HepG2 (cell line): ENCODE data around the gene DHRS9. TPM values are rescaled to one million over a fixed set of nuclear protein-coding genes. Genes with fewer than 3 reads are reported as not detected.

Experiments used
- ATAC-seq: fragments of 200-7000 bp; cut with Tn5 transposase; 3 replicates; pipeline ENCODE4 v1.9.1; 2020; ENCODE audit warnings: mild to moderate bottlenecking, moderate library complexity
- BruUV-seq: library from RNA; stranded (reverse); fragments of 400-500 nt; replicated peaks from 2 replicates; lab custom pipeline; 2021; lab: Mats Ljungman, UMichigan
- CTCF ChIA-PET: fragments of 300-600 bp; formaldehyde crosslinking; extraction: SDS; loops from one replicate; lab custom pipeline; 2021; ENCODE audit warnings: low total read pairs, inconsistent platforms, low intra/inter-chr PET ratio; lab: Yijun Ruan, JAX
- POLR2A ChIA-PET: fragments of 350-600 bp; sonication (Branson Sonifier 250); formaldehyde crosslinking; loops from one replicate; lab custom pipeline; 2020; ENCODE audit warnings: antibody characterized with exemption, inconsistent platforms; lab: Yijun Ruan, JAX
- DNase-seq: peaks from one replicate; pipeline ENCODE4 v3.0.0-alpha.2; 2015; ENCODE audit warnings: low spot score
- FAIRE-seq: peaks from 3 replicates; lab custom pipeline; 2011; peaks lifted over from hg19 to GRCh38; lab: Jason Lieb, UNC
- H2AFZ ChIP-seq: one replicate; pipeline ENCODE4 v1.6.1; 2011; ENCODE audit warnings: low read length, inconsistent platforms
- H3K27ac ChIP-seq: fragments of 300-600 bp; 3 replicates; pipeline ENCODE4 v1.8.0; 2011; ENCODE audit warnings: mixed run types, mild to moderate bottlenecking, mixed read lengths, low read length, inconsistent platforms; ENCODE audit not compliant: insufficient read depth; ENCODE audit errors: extremely low read length
- H3K27me3 ChIP-seq, 2 experiments: fragments of 200-600 bp in 1 of 2; 2 replicates in 1 of 2; 3 replicates in 1 of 2; pipeline versions ENCODE4 v1.6.0 to v1.8.0; 2011; ENCODE audit warnings: low read length in 2 of 2, mild to moderate bottlenecking in 2 of 2, moderate library complexity in 2 of 2, inconsistent platforms in 1 of 2; ENCODE audit not compliant: insufficient read depth in 2 of 2, control insufficient read depth in 1 of 2
- H3K36me3 ChIP-seq, 2 experiments: fragments of 200-600 bp in 1 of 2; replicated peaks in 1 of 2; 2 replicates in 1 of 2; 3 replicates in 1 of 2; pipeline versions ENCODE4 v1.5.1 to v1.8.0; 2011; ENCODE audit warnings: low read length in 2 of 2, inconsistent platforms in 1 of 2; ENCODE audit not compliant: insufficient read depth in 2 of 2, control insufficient read depth in 1 of 2
- H3K4me1 ChIP-seq: 2 replicates; pipeline ENCODE4 v1.5.1; 2012; ENCODE audit warnings: low read length, inconsistent platforms; ENCODE audit not compliant: insufficient read depth
- H3K4me2 ChIP-seq: 2 replicates; pipeline ENCODE4 v1.6.0; 2011; ENCODE audit warnings: low read depth, low read length, inconsistent platforms
- H3K4me3 ChIP-seq, 3 experiments: fragments of 200-600 bp in 1 of 3; sonication (generic), shearing (Covaris generic) in 1 of 3; replicated peaks in 1 of 3; 2 replicates each; pipeline ENCODE4 v1.5.1; 2011 to 2016; ENCODE audit warnings: low read length in 3 of 3, inconsistent platforms in 2 of 3, low read depth in 2 of 3, mild to moderate bottlenecking in 2 of 3, control low read depth in 1 of 3, mixed read lengths in 1 of 3; ENCODE audit not compliant: insufficient read depth in 1 of 3
- H3K79me2 ChIP-seq: one replicate; pipeline ENCODE4 v1.6.1; 2011; ENCODE audit warnings: low read length, inconsistent platforms; ENCODE audit not compliant: insufficient read depth
- H3K9ac ChIP-seq: 2 replicates; pipeline ENCODE4 v1.6.0; 2011; ENCODE audit warnings: mild to moderate bottlenecking, low read depth, low read length, inconsistent platforms; ENCODE audit not compliant: insufficient read depth
- H3K9me3 ChIP-seq: 2 replicates; pipeline ENCODE4 v1.5.1; 2012; ENCODE audit warnings: mild to moderate bottlenecking, low read length
- H4K20me1 ChIP-seq: 2 replicates; pipeline ENCODE4 v1.6.0; 2011; ENCODE audit warnings: inconsistent platforms, mild to moderate bottlenecking, low read length, moderate library complexity; ENCODE audit not compliant: insufficient read depth
- AKAP8 ChIP-seq: sonication (generic); formaldehyde crosslinking; IDR thresholded peaks from 2 replicates; pipeline ENCODE4 v1.5.1; 2020; ENCODE audit warnings: mild to moderate bottlenecking, missing genetic modification reagents
- BHLHE40 ChIP-seq: IDR thresholded peaks from 2 replicates; pipeline ENCODE4 v1.6.1; 2011; ENCODE audit warnings: low read length, improper control_type of control experiment
- E2F5 ChIP-seq: sonication (generic); formaldehyde crosslinking; conservative IDR thresholded peaks from 2 replicates; pipeline ENCODE4 v1.4.0; 2020; ENCODE audit warnings: missing genetic modification reagents
- HES4 ChIP-seq: sonication (generic); formaldehyde crosslinking; IDR thresholded peaks from 2 replicates; pipeline ENCODE4 v1.9.0; 2021; ENCODE audit warnings: mild to moderate bottlenecking, missing genetic modification reagents, borderline replicate concordance
- HNF1A ChIP-seq, 2 experiments: sonication (generic) in 1 of 2; formaldehyde crosslinking in 1 of 2; IDR thresholded peaks; 2 replicates each; pipeline versions ENCODE4 v1.4.0 to v1.6.1; 2016 to 2020; ENCODE audit warnings: borderline replicate concordance in 1 of 2, low read depth in 1 of 2, mild to moderate bottlenecking in 1 of 2, missing genetic modification reagents in 1 of 2
- LBX2 ChIP-seq: sonication (generic); formaldehyde crosslinking; IDR thresholded peaks from 2 replicates; pipeline ENCODE4 v1.5.0; 2020; ENCODE audit warnings: missing genetic modification reagents, mild to moderate bottlenecking, borderline replicate concordance
- MLX ChIP-seq: IDR thresholded peaks from 2 replicates; pipeline ENCODE4 v1.6.1; 2016
- MTF2 ChIP-seq: sonication (generic); formaldehyde crosslinking; IDR thresholded peaks from 2 replicates; pipeline ENCODE4 v1.5.0; 2020; ENCODE audit warnings: missing genetic modification reagents, borderline replicate concordance
- NPAS2 ChIP-seq: sonication (generic); formaldehyde crosslinking; IDR thresholded peaks from 2 replicates; pipeline ENCODE4 v1.8.0; 2022; ENCODE audit warnings: mild to moderate bottlenecking, missing genetic modification reagents, borderline replicate concordance
- TEAD3 ChIP-seq: optimal IDR thresholded peaks from 2 replicates; pipeline ENCODE3; 2016; ENCODE audit warnings: borderline replicate concordance
- U2AF1 ChIP-seq: fragments of 200-400 bp; formaldehyde crosslinking; optimal IDR thresholded peaks from 2 replicates; pipeline ENCODE3; 2017; ENCODE audit warnings: mild to moderate bottlenecking, low read depth, low read length
- ZFP36L2 ChIP-seq: sonication (generic); formaldehyde crosslinking; IDR thresholded peaks from 2 replicates; pipeline ENCODE4 v1.4.0; 2020; ENCODE audit warnings: missing genetic modification reagents
- ZNF160 ChIP-seq: sonication (generic); formaldehyde crosslinking; IDR thresholded peaks from 2 replicates; pipeline ENCODE4 v1.8.0; 2022; ENCODE audit warnings: mild to moderate bottlenecking, inconsistent platforms, missing genetic modification reagents
- ZNF343 ChIP-seq: sonication (generic); formaldehyde crosslinking; IDR thresholded peaks from 2 replicates; pipeline ENCODE4 v1.4.0; 2020; ENCODE audit warnings: mild to moderate bottlenecking, missing genetic modification reagents
- ZNF556 ChIP-seq: sonication (generic); formaldehyde crosslinking; IDR thresholded peaks from 2 replicates; pipeline ENCODE4 v1.4.0; 2020; ENCODE audit warnings: mild to moderate bottlenecking, missing genetic modification reagents, borderline replicate concordance
- ZNF580 ChIP-seq: IDR thresholded peaks from 2 replicates; pipeline ENCODE4 v1.6.1; 2016; ENCODE audit warnings: low read depth, borderline replicate concordance
- ZNF703 ChIP-seq: sonication (generic); formaldehyde crosslinking; IDR thresholded peaks from 2 replicates; pipeline ENCODE4 v1.5.1; 2020; ENCODE audit warnings: missing genetic modification reagents, mild to moderate bottlenecking, moderate library complexity, borderline replicate concordance
- ZNF724P ChIP-seq: sonication (generic); formaldehyde crosslinking; IDR thresholded peaks from 2 replicates; pipeline ENCODE4 v1.8.0; 2022; ENCODE audit warnings: missing genetic modification reagents, borderline replicate concordance
- ZNF784 ChIP-seq: sonication (generic); formaldehyde crosslinking; IDR thresholded peaks from 2 replicates; pipeline ENCODE4 v1.5.1; 2020; ENCODE audit warnings: missing genetic modification reagents, mild to moderate bottlenecking, borderline replicate concordance
- WGBS: methylation state at CpG from one replicate; pipeline ENCODE4 v1.1.6; 2017; ENCODE audit warnings: low lambda C conversion rate; 5-methylcytosine and 5-hydroxymethylcytosine counted together
- in situ Hi-C: cut with HindIII; loops from 2 replicates; pipeline ENCODE4 v1.10.0; 2017; ENCODE audit warnings: low pct_unique_long_range_greater_than_20kb; ENCODE audit not compliant: extremely low pct_ligation_motif_present
- intact Hi-C: fragments of 100-400 bp; cut with micrococcal nuclease; formaldehyde crosslinking; loops from one replicate; pipeline ENCODE4 v1.10.0; 2022; ENCODE audit not compliant: unreplicated experiment
- polyA plus RNA-seq, 8 experiments: library from polyadenylated mRNA; depleted of rRNA in 3 of 8; stranded (reverse) in 7 of 8; unstranded in 1 of 8; fragments of >200 nt; fragmentation: Illumina TruSeq in 4 of 8; extraction: Trizol in 4 of 8; gene quantifications; 2 replicates each; pipeline versions ENCODE4 v1.2.1 to v1.2.3, GENCODE V29; 2011 to 2016; ENCODE audit warnings: low read depth in 4 of 8, missing spikeins in 1 of 8, mixed read lengths in 1 of 8; ENCODE audit not compliant: insufficient read depth in 1 of 8
- total RNA-seq, 5 experiments: library from RNA; depleted of rRNA; stranded (reverse); fragments of >200 nt; fragmentation: Illumina TruSeq; extraction: Trizol; gene quantifications; 2 replicates each; pipeline ENCODE4 v1.2.3, GENCODE V29; 2016; ENCODE audit warnings: low read depth in 1 of 5

DHRS9 gene
- total and polyA plus RNA-seq, 2 of the 13 experiments (the other 11 are each of a cell fraction or from before 2014, with no cell fraction given): not detected

GRCh38 chr2:169023161-169023560 is 46.2 kb upstream of the DHRS9 start:
- Histone ChIP-seq H3K27ac (no peak overlapping the region), H3K4me3 (no peak overlapping the region), H3K4me1 (no peaks in the 10 kb centered on the region), H4K20me1 (no peaks in the 10 kb centered on the region), H3K79me2 (no peaks in the 10 kb centered on the region), H3K27me3 (no peaks in the 10 kb centered on the region), H3K9me3 (no peaks in the 10 kb centered on the region), H3K36me3 (no peaks in the 10 kb centered on the region), H3K4me2 (no peak overlapping the region), H2AFZ (no peak overlapping the region), H3K9ac (no peak overlapping the region)
- in situ Hi-C loops (no loop called here), intact Hi-C loops (no loop called here)
- ChIA-PET CTCF (no interaction called here), POLR2A (no interaction called here)
- no peak for TF ChIP-seq LBX2
- TF ChIP-seq ZNF343 (CRISPR knock-in tag): no peak
- TF ChIP-seq ZNF556 (CRISPR knock-in tag): no peak
- TF ChIP-seq ZNF580 (CRISPR knock-in tag): no peak
- no peak for TF ChIP-seq ZNF784 (CRISPR knock-in tag)
- TF ChIP-seq BHLHE40: no peak
- TF ChIP-seq AKAP8 (CRISPR knock-in tag): no peak
- no peak for TF ChIP-seq E2F5 (CRISPR knock-in tag)
- no peak for TF ChIP-seq HES4 (CRISPR knock-in tag)
- TF ChIP-seq TEAD3 (CRISPR knock-in tag): no peak
- no peak for TF ChIP-seq ZNF724P
- no peak for TF ChIP-seq MLX (CRISPR knock-in tag)
- TF ChIP-seq MTF2 (CRISPR knock-in tag): no peak
- no peak for TF ChIP-seq U2AF1
- TF ChIP-seq ZNF160 (CRISPR knock-in tag): no peak
- no peak for TF ChIP-seq ZNF703 (CRISPR knock-in tag)
- TF ChIP-seq NPAS2 (CRISPR knock-in tag): no peak
- no peak for TF ChIP-seq ZFP36L2 (CRISPR knock-in tag)
- no peak for TF ChIP-seq HNF1A (IDR thresholded peaks at IDR 0.05; ENCODE audit: low read depth)
- TF ChIP-seq HNF1A (CRISPR knock-in tag; IDR thresholded peaks at IDR 0.05; ENCODE audit: borderline replicate concordance): no peak
- FAIRE-seq (no peak), DNase-seq (no peak), ATAC-seq (no peak)
- no TSS peak for BruUV-seq
- WGBS: 10% methylated on average over 3 of the region's 3 CpGs
